HG03460 (cell line): ENCODE data around the gene GAS2L2.
A peak's percentile ranks its signal among the peaks of the same experiment; 100 is the strongest.
"Not testable (repeated sequence)": the region's sequence is repeated elsewhere in the genome, so short reads cannot be mapped to it uniquely, and the experiment has no call there.

ENCODE experiments used
- ATAC-seq: cut with Tn5 transposase; IDR thresholded peaks from one replicate; pipeline ENCODE4 v1.9.1; 2021; ENCODE audit not compliant: unreplicated experiment

GAS2L2 gene

GRCh38 chr17:35773679-35774425 is 20.8 kb upstream of the GAS2L2 start:
- ATAC-seq = no peak

- ATAC-seq = no peak
These were observed 20.1 kb upstream of the GAS2L2 start for GRCh38 chr17:35773129-35773528.

- ATAC-seq = no peak
These were observed 17.0 kb upstream of the GAS2L2 start for GRCh38 chr17:35769895-35770486.

GRCh38 chr17:35768797-35769196 is 15.8 kb upstream of the GAS2L2 start:
- no peak for ATAC-seq

DNA sequence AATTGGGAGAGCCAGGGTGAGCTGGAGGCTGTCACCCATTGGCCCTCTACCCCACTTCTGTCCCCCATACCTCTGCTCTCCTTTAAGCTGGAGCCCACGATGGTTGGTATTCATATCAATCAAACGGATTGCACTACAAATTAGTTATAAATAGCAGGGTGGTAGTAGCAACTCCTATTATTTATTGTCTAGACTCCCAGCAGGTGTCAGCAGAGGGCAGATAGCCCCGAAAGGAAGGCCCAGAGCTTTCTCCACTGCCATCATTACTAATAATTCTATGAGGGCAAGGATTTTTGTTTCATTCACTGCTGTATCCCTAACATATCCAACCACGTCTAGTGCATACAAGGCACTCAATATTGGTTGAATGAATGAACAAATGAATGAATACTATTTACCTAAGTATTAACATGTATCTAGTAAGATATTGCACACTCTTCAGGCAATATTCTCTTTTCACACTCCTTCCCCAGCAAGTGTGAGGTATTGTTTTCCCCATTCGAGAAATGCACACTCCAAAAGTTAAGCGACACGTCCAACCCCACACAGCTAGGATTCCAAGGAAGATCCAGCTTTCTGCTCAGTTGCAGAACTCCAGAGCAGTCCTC is 14.0 kb upstream of the GAS2L2 start:
- ATAC-seq = no peak

GRCh38 chr17:35766489-35766877 is 13.4 kb upstream of the GAS2L2 start:
- ATAC-seq = no peak

DNA sequence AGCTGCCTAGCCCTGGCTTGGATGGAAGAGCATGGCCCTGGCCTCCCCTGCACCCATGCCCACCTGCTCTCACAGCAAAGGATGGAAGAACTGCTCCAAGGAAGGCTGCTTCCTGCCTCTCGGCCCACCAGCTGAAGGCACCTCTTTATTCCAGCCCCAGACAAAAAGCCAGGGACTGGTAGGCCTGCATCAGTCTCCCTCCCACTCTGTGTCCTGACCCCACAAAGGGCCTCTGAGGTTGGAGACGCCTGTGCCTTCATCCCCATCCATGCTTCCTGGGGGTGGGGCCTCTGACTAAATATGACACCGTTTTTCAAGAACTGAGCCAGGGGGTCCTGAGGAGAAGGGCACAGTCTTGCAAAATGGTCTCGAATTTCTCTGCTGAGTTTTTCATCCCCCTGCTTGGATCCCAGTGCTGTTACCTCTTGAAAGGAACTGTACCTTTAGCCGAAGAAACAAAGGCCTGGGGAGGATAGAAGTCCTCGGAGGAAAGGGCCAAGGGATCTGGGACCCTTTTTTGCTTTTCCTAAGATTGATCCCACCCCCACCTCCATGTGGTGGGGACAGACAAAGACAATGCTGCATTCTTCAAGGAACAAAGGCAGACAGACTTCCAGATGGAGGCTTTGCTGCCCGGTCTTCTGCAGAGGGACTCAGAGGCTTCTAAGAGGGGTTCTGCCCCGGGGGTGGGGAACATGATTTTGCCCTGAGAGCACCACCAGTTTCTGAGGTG is 12.9 kb upstream of the GAS2L2 start:
- no peak for ATAC-seq

DNA sequence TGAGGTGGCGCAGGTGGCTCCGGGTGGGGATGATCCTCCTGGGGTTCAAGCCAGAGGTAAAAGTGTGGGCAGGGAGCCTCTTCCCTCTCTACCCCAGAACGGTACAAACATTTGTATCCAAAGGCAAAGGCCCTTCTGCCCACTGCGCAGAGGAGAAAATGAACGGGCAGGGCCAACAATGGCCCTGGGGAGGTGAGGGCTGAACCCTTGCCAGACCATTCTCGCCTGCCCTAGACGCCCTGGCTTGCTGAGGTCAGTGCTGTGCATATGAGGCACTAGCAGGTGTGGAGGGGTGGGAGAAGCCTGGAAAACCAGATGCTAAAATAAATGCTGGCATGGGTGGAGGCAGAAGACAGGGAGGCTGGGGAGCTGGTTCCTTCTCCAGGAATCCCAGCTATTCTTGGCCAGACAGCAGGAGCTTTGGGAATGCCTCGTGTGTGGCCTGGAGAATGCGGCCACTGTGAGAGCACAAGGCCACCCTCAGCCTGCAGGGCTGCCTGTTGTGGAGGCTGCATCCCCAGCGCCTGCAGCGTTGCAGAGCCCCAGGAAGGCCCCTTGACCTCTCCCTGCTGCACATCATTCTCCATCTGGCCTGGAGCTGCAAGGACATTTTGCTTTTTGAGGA is 12.2 kb upstream of the GAS2L2 start:
- ATAC-seq = no peak

DNA sequence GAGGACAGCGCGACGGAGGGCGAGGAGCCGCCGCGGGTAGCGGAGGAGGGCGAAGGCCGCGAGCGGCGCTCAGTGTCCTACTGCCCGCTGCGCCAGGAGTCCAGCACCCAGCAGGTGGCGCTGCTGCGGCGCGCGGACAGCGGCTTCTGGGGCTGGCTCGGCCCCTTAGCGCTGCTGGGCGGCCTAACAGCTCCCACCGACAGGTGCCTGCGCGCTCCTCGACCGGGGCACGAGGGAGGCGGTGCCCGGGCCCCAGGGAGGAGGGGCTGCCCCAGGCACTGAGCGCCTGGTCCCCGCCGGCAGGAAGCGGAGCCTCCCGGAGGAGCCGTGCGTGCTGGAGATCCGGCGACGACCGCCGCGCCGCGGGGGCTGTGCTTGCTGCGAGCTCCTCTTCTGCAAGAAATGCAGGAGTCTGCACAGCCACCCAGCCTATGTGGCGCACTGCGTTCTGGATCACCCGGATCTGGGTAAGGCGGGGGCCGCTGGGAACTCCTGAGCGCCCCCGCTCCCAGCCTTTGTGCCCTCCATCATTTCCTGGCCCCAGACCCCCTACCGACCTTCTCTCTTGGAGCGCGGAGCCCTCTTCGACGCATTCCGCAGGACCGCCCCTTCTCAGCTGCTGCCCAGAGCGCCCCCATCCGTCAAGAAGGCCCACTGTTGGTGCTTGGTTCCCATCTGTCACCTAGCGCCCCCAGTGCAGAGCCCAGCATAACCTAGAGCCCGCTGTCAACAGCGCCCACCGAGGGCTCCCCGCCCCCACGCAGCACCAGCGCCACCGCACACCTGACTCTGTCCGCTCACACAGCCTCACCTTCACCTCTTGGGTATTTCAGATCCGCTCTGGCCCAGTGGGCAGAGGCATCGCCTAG is 11.3 kb upstream of the GAS2L2 start:
- ATAC-seq = peak; percentile 74

DNA sequence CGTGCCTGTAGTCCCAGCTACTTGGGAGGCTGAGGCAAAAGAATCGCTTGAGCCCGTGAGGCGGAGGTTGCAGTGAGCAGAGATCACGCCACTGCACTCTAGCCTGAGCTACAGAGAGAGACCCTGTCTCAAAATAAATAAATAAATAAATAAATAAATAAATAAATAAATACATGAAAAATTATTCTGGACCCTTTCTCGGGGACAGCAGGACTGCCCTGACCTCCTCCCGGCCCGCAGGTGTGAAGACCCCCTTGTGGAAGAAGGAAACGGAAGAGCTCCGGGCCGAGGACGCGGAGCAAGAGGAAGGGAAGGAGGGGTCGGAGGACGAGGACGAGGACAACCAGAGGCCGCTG is 10.7 kb upstream of the GAS2L2 start:
- ATAC-seq = no peak

DNA sequence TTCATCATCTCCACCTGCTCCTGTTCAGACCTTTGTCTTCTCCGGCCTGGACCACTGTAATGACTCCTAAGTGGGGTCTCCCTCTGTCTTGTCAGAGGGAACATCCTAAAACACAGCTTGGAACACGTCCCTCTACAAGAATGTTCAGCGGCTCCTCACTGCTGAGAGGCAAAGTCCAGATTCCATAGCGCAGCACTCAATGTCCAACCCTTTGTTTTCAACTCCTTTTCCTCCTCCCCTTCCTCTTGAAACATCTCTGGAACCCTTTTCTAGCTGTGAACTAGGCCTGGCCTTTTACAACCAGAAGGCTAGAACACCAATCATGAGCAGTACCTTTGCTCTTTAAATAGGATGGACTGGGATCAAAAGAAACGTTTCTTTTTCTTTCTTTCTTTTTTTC is 8.6 kb upstream of the GAS2L2 start:
- ATAC-seq = no peak

- no peak for ATAC-seq
These were observed 7.5 kb upstream of the GAS2L2 start, which contains the start of gene C17orf50 for GRCh38 chr17:35760587-35760986. TSS of gene C17orf50 (plus strand) at chr17:35760887. CDS start at chr17:35760942, 55 bp downstream.

DNA sequence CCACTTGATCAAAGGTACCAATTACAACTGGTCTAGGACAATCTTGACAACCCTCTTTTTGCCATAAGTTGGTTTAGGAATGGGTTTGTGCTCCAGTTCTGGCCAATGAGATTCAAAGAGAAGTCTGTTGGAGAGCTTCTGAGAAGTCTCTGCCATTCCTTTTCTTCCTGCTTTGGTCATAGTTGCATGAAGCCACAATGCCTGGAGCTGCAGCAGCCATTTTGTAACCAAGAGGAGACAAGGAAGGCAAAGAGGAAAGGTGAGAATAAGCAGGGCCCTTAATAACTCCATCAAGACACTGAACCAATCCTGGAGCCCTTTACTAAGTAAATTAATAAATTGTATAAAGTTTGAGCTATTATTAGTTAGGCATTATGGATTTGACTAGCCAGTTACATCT is 4.2 kb upstream of the GAS2L2 start:
- no peak for ATAC-seq

DNA sequence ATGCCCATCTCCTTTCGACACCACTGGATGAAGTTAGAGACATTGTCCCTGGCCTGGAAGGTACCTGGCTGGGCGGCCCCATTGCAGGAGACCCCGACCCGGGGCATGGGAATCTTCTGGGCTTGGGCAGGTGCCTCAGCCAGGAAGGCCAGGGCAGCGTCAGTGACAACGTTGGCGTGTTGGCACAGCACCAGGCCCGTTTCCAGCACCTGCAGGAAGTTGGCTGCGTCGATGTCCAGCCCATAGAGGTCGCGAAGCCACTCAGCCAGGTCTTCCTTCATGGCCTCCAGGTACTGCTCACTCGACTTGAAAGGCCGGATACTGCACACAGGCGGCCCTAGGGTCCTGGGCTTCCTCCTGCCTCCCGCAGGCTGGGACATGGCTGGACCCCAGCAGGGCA is 568 bp downstream of the GAS2L2 start:
- ATAC-seq = no peak

- ATAC-seq = not testable (repeated sequence)
These were observed 1.5 kb downstream of the GAS2L2 start for GRCh38 chr17:35751541-35751940.

GRCh38 chr17:35750526-35751395 is 2.3 kb downstream of the GAS2L2 start:
- ATAC-seq = no peak

- ATAC-seq = no peak
These were observed 3.3 kb downstream of the GAS2L2 start for GRCh38 chr17:35749560-35750412.

DNA sequence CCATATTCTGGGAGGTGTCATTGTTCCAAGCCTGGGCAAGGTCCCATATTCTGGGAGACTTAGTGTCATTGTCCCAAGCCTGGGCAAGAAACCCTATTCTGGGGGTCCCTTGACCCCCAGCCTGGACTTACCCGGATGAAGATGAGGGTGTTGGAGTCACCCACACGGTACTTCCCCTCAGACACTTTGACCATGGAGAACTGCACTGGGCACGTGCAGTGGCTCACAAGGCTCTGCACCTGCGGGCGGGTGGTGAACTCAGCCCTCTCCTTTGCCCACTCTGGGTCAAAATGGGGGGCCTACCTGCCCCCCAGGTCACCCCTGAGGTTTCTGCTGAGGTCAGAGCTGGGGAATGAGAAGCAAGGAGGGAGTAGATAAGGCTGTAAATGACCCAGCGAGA is 4.1 kb downstream of the GAS2L2 start:
- no peak for ATAC-seq
